ENCODE measurements around the gene CLCN7. TPM values are rescaled to one million over a fixed set of nuclear protein-coding genes. Genes with fewer than 3 reads are reported as not detected.

The CLCN7 gene
- total and polyA plus RNA-seq, 9 of the 15 experiments (the other 6 are each of a cell fraction or from before 2014, with no cell fraction given) = 0.06 to 126 (median 18.7) TPM

- TF ChIP-seq TSHZ1 (CRISPR knock-in tag; IDR thresholded peaks at IDR 0.05) (no peak), POU5F1 (IDR thresholded peaks at IDR 0.05; ENCODE audit: borderline replicate concordance, low read depth, low read length, partially characterized antibody) (no peak), TOE1 (IDR thresholded peaks at IDR 0.05; ENCODE audit: borderline replicate concordance) (no peak), TOE1 (CRISPR knock-in tag; IDR thresholded peaks at IDR 0.05; ENCODE audit: borderline replicate concordance, low read depth) (no peak), CBFA2T3 (IDR thresholded peaks at IDR 0.05) (peak; percentile 20; the same call in 1 of the 2 replicates), ZBTB33 (CRISPR knock-in tag; IDR thresholded peaks at IDR 0.05) (peak; percentile 75)
These were observed 43.9 kb downstream of the CLCN7 start, which contains the start of gene PERCC1 (continued) for GRCh38 chr16:1430759-1431496.

Measured in K562 (cell line).